Tibial nerve (tissue), 3 donors: ENCODE measurements around the gene PPME1.

Experiments
- POLR2A ChIP-seq, 2 donors: fragments of 450-650 bp; IDR thresholded peaks; one replicate each; pipeline ENCODE4 v1.6.1; 2017; ENCODE audit warnings: antibody characterized with exemption in 2 of 2, mild to moderate bottlenecking in 2 of 2, moderate library complexity in 2 of 2
- TF ChIP-seq, protein P1 (sequence below), 5 experiments: fragments of 200-600 bp in 3 of 5; fragments of 450-650 bp in 2 of 5; sonication (generic) in 3 of 5; IDR thresholded peaks; one replicate each; pipeline ENCODE4 v1.5.1; 2016 to 2019; ENCODE audit warnings: antibody characterized with exemption in 5 of 5, mild to moderate bottlenecking in 3 of 5, moderate library complexity in 2 of 5

DNA sequence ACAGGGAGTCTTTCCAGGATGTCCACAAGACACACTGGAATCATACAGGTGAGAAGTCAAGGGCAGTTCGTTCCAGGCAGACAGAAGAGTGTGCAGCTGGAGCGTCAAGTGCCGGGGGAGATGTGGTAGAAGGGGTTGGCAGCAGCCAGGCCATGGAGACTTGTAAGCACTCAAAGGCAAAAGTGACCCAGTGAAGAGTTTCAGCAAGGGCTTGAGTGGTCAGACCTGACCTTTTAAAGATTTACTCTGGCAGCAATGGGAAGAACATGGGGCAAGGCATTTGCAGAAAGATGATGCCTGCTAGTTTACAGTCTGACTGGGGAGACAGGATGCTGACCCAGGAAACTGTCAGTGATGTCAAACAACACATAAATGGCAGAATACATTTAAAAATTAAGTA, 111.3 kb downstream of the PPME1 start:
- TF ChIP-seq, protein P1, sequence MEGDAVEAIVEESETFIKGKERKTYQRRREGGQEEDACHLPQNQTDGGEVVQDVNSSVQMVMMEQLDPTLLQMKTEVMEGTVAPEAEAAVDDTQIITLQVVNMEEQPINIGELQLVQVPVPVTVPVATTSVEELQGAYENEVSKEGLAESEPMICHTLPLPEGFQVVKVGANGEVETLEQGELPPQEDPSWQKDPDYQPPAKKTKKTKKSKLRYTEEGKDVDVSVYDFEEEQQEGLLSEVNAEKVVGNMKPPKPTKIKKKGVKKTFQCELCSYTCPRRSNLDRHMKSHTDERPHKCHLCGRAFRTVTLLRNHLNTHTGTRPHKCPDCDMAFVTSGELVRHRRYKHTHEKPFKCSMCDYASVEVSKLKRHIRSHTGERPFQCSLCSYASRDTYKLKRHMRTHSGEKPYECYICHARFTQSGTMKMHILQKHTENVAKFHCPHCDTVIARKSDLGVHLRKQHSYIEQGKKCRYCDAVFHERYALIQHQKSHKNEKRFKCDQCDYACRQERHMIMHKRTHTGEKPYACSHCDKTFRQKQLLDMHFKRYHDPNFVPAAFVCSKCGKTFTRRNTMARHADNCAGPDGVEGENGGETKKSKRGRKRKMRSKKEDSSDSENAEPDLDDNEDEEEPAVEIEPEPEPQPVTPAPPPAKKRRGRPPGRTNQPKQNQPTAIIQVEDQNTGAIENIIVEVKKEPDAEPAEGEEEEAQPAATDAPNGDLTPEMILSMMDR (IDR thresholded peaks at IDR 0.05): no peak
- no peak for TF ChIP-seq POLR2A (IDR thresholded peaks at IDR 0.05)
